GM18505 (cell line): ENCODE results near the gene LPGAT1.

Source experiments
- ATAC-seq: cut with Tn5 transposase; IDR thresholded peaks from one replicate; pipeline ENCODE4 v1.9.1; 2021; ENCODE audit not compliant: unreplicated experiment
- POLR2A ChIP-seq: IDR thresholded peaks from 4 replicates; pipeline ENCODE4 v1.6.1; 2011; ENCODE audit warnings: borderline replicate concordance; ENCODE audit not compliant: insufficient read depth, insufficient read length; ENCODE audit errors: extremely low read depth

LPGAT1 gene

DNA sequence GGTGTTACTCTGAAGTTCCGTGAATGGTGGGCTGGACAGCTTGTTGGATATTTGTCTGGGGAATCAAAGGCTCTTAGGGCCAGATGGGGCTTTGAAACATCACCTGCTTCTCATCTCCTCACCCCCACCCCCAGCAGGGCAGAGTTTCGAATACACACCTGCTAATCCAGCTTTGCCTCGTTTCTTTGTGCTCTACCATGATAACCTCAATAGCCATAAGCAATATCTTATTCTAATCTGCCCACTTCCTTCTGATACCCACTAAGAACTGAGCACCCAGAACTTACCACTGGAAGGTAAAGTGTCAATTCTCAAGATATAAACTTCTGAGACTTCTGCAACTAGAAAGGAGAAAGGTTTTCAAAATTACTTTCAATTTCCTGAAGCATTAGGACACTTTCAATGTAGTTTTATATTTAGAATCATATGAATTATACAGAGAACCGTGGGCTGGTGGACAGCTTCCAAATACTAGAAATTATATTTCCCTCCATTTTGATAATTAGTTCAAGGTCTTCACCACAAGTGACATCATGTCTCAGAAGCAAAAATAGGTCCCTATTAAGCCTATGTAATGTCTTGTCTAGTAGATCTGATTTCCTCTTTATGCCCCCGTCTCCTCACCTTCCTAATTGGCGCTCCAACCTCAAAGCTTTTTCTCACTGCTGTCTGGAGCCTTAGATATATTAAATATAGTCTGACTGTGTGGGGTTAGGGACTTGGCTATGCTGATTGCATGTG lies 90.7 kb downstream of the LPGAT1 start:
- no peak for ATAC-seq
- no peak for TF ChIP-seq POLR2A

DNA sequence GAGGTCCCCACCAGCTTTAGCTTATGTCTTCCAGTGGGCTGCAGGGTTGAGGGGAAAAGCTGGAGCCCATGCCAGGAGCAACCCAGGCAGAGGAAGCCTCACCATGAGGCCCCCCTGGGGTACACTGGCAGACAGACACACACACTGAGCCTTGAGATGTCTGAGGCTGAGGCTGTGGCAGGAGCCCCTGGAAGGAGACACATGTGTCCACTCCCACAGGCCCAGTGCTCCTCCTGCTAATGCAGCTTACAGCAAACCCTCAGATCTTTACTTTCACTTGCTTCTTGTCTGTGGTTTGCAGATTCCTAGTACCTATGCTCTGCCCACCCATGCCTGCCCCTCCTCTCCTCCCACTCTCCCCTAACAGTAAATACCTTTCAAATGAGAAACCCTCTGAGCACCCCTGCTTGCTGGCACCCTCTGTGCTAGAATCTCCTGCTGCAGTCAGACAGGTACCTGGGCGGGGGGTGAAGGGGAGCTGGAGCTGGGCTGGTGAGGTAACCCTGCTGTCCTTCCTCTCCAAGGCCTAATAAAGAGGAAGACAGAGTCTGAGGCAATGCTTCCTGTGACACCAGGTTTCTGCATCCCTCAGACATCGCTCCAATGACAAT lies 91.8 kb downstream of the LPGAT1 start:
- no peak for TF ChIP-seq POLR2A
- ATAC-seq: peak; percentile 58

- ATAC-seq: no peak
- no peak for TF ChIP-seq POLR2A
Observed at GRCh38 chr1:211738096-211738690, 92.4 kb downstream of the LPGAT1 start.

DNA sequence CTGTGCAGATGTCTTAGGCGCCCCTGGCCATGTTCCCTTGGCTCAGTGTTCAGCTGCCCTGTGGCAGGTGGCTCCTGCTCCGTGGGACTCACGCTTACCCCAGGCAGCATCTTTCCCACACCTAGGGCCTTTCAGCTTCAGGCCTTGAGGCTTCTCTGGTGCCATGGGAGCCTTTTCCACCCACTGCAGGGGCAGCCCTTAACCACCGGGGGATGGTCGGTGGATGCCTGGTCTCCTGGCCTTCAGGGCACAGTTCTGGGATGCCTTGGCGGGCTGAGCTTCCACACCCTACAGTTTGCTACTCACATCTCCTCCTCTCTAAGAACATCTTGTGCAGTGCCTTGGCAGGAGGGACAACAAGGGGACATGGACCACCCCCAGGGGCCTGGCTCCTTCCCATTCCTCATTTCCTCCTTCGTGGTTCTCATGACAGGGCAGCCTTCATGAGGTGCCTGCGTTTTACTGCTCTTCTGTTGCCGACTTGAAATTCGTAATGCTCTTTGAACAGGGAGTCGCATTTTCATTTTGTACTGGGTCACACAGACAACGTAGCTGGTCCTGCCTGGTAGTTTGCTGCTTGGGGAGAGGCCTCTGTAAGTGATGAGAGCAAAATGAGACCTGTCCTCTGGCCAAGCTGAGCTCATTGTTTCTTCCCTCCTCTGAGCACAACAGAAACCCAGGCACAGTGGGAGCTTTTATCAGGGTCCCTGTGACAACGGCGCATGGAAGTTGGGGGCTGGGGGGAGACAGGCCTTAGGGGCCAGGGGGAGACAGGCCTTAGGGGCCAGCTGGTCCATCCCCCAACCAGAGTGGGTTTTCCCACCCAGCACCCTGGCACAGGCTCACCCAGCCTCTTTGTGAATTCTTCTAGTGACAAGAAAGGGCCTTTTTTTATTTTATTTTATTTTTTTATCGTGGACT lies 93.2 kb downstream of the LPGAT1 start:
- no peak for ATAC-seq
- TF ChIP-seq POLR2A: no peak

DNA sequence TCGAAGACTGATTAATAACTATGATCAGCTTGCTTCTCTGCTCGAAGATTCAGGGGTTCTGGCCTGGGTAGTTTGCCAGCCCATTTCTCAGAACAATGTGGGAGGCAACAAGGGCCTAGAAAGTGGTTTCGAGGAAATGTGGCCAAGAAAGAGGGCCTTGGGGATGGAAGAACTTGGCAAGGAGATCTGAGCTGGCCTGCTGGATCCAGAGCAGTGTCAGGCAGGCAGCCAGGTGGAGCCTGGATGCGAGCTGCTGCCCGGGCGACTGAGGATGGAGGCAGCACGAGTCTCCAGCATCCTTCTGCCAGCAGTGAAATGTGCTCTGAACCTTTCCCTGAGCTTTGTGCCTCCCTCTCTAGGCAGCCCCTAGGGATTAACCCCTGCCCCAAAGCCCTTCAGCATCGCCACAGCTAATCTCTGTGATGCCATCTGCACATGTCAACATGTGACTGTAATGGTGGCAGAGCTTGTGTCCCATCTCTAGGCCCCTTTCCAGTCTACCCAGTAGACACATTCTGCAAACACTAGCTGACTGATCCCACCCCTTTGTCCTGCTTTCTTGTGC lies 94.1 kb downstream of the LPGAT1 start:
- ATAC-seq: no peak
- no peak for TF ChIP-seq POLR2A

DNA sequence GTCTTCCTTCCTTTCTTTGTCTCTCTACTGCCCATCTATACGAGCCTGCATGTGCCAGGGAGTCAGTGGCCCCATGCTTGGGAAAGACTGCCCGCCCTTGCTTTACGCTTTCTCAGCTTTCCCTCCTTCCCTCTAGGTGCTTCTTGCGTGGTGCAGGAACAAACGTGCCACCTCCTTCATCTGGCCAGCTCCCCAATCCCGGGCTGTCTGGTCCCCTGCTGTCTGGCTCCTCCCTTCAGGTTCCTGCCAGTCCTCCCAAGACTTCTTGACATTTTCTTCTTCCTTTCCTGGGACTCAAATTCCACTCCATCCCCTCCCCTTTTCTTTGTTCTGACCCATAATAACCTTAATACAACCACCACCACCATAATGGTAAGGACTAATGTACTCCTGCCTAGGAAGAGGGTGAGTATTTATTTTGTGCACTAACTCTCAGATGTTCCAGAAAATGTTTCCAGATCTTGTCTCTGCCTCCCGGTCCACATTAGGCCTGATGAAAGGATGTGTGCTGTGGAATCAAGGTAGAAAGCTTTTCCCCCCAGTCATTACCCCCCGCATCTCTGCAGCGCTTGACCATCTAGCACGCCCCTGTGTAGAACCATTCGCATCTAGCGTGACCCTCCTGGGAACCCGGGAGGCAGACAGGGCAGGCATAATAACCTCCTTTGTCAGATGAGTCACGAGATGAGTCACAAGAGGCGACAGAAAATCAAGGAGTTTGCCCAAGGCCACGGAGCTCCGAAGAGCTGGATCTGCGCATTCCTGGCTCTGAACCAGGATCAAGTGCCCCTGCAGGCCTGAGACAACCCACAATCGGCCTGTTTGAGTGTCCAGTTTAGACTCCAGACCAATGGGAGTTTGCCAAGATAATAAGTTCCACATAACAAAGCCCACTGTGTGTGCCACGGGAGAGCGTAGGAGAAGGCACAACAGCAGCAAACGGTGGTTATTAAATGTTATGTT lies 95.1 kb downstream of the LPGAT1 start:
- no peak for ATAC-seq

DNA sequence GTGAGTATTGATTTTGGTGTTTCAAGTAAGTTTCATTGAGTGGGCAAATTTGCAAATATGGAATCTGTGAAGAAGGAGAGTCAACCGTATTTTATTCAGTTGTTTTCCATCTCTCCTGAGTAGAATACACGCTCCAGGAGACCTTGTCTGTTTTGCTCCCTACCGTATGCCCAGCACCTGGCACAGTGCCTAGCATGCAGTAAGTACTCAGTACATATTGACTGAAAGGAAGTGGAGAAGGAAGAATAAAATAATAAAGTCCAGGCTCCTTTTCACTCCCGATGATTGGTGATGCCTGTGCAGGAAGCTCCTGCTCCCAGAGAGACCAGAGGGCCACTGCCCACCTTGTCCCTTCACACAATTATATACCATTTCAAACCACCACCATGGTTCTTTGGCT lies 95.8 kb downstream of the LPGAT1 start:
- no peak for TF ChIP-seq POLR2A
- no peak for ATAC-seq

More for the DNA sequence above, 95.1 kb downstream of the LPGAT1 start:
- no peak for TF ChIP-seq POLR2A

DNA sequence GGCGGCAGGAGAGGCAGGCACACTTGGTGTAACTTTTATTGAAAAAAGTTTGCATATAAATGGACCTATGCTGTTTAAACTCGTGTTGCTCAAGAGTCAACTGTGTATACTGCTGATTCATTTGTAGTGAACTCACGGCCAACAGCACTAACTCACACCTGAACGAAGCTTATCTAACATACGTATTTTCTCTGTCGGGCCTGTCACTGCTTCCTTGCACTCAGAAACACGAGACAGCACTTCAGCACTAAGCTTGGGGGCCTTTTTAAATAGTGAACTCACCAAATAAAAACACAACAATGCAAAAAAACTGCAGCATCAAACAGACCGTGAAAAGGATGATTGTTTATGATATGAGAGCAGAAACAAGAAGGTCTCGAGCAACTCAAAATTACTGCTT lies 96.2 kb downstream of the LPGAT1 start:
- no peak for ATAC-seq
- TF ChIP-seq POLR2A: no peak

DNA sequence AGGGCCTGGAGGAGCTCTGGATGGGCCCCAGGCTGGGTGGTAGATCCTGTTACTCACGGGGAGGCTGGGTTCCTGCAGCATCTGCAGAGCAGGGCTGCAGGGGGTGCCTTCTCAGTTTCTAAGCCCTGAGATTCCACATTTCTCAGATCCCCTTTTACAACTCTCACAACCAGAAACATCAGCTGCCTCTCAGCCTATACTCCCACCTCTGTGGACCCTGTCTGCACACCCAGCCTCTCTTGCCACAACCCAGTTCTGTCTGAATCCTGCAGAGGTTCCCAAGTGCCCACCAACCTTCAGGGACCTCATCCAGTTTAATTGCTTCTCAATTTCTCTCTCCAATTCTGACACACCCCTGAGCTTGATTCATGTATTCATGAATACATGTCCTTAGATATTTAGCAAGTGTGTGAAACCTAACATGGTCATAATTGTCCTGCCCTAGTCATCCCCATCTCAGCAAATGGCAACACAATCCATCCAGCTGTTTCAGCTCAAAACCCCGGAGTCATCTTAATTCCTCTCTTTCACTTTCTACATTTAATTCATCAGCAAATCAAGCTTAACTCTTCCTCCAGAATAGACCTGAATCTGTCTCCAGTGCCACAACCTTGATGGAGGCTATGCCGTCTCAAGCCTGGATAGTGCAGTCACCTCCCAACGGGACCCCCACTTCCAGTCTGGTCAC lies 98.1 kb downstream of the LPGAT1 start:
- TF ChIP-seq POLR2A: no peak

DNA sequence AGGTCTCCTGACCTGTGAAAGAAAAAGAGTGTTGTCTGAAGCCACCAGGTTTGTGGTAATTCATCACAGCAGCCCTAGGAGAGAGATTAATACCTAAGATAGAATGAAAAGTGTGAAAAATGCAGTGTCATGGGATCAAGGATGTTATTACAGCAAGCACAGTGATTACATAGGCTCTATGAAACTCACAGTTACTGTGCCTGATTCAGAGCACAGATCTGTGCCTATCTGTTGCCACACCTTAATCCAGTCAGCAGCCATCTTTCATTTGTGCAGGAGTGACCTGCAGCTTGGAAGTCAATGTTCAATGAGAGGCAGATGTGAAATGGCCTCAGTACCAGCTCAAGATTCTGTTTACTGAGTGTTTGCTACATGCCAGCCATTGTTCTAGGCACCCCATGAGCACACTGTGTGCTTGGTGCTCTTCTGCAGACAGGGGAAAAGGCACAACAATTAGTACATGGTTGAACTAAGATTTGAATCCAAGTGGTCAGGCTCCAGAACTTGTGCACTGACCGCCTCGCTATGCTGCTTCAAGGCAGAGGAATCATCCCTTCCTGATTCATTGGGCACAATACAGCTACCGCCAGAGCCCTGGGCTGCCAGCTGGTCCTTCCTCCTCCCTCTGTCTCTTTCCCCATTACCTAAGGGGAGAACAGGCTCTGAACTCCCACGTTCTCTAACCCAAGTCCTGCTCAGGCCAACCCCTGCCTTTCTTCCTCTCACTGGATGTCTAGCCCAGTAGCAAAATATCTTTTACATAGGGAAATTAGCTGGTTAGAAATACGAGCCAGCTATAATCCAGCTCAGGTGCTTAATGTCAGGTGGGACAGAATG lies 98.9 kb downstream of the LPGAT1 start:
- TF ChIP-seq POLR2A: no peak
- ATAC-seq: no peak

More for the DNA sequence above, 98.1 kb downstream of the LPGAT1 start:
- peak; percentile 81 for ATAC-seq

- TF ChIP-seq POLR2A: no peak
- ATAC-seq: no peak
Observed at GRCh38 chr1:211730347-211730746, 100.2 kb downstream of the LPGAT1 start.

- TF ChIP-seq POLR2A: no peak
- ATAC-seq: no peak
Observed at GRCh38 chr1:211729238-211729637, 101.3 kb downstream of the LPGAT1 start.
